DMS53 (cell line): ENCODE data around the gene UBR4.
A peak's percentile ranks its signal among the peaks of the same experiment; 100 is the strongest.

Experiments
- DNase-seq: peaks from one replicate; lab custom pipeline; 2025; lab: John Stamatoyannopoulos, UW

The UBR4 gene

DNA sequence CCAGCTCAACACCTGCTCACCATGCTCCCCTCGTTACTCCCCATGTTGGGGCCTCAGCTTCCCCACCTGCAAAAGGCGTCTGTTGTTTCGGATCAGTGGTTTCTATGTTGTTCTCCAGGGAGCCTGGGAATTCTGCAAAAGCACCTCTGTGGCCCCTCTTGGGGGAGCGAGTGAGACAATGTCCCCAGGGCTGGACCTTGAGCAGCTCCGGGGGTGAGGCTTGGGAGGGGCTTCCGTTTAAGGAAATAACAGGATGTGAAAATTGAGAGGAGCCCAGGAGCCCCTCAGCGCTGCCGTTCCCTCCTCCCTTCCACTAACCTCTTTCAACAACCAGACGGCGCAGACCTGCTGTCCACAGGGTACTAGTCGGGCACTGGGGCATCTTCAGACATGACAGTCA, 155.1 kb downstream of the UBR4 start:
- DNase-seq = no peak

DNA sequence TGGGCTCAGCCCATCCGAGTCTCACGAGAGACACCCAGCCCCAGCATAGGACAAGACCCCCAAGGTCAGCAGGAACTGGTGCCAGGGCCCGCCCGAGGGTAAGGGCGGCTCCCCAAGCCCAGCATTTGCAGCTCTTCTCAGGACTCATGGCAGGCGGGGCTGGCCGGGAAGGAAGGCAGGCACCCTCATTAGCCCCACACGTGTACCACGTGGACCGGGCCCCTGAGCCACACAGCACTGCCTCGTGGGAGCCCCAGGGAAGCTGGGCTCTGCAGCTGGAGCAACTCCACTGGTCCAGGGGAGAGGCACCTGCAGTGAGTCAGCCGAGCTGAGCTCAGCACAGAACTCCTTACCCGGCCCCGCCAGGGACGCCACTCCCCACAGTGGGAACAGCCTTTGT, 155.8 kb downstream of the UBR4 start:
- DNase-seq = peak; percentile 31

DNA sequence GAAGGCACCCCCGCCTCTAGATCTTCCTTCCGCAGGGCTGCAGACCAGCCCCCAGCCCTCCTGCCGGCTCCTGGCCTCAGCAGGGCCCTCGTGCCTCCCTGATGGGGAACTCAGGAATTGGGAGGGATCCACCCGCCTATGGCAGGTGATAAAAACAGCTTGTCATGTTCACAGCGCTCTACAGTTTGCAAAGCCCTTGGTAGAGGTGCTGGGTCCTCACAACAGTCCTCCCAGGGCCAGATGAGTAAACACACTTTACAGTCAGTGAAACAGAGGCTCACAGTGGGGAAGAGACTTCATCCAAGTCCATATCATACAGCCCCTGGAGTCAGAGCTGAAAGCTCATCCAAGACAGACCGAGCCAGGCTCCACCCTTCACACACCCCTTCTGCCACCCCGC, 156.6 kb downstream of the UBR4 start:
- peak; percentile 23 for DNase-seq

DNA sequence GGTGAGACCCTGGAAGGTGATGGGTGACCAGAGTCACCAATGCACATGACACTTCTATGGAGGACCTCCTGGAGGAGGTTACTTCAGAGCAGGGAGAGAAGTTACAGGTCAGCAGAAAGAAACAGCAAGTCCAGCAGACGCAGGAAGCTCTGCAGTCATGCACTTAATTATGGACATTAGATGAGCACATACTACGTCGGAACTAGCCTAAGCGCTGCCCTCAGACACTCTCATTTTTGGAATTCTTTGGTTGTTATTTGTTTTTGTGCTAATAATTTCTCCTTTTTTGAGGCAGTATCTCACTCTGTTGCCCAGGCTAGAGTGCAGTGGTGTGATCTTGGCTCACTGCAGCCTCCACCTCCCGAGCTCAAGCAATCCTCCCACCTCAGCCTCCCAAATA, 160.3 kb downstream of the UBR4 start:
- DNase-seq = no peak

DNA sequence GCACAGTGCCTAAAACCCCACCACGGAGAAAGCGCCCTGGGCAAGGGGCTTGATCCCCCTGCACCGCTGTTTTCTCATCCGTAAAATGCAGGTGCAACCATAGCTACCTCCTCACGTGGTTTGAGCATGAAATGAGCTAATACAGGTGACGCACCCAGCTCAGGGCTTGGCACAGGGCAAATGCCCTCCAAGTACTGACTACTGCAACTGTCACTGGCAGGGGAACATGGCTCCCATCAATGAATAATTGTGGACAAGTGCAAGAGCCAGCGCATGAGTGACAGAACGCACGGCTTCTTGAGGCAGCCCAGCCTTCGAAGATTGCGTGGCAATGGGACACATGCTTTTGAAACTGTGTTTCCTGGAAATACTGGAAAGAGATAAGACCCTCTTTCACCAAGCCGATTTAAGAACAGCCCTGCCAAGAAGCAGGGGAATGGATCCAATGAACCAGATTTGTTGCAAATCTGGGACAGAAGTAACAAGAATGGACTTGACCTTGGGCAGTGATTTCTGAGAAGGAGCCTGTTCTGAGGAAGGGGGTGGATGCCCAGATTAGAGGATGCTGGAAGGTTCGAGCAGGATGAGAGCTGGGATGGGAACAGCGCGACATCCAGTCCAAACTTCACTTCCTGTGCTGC, 160.8 kb downstream of the UBR4 start:
- DNase-seq = peak; percentile 15

DNA sequence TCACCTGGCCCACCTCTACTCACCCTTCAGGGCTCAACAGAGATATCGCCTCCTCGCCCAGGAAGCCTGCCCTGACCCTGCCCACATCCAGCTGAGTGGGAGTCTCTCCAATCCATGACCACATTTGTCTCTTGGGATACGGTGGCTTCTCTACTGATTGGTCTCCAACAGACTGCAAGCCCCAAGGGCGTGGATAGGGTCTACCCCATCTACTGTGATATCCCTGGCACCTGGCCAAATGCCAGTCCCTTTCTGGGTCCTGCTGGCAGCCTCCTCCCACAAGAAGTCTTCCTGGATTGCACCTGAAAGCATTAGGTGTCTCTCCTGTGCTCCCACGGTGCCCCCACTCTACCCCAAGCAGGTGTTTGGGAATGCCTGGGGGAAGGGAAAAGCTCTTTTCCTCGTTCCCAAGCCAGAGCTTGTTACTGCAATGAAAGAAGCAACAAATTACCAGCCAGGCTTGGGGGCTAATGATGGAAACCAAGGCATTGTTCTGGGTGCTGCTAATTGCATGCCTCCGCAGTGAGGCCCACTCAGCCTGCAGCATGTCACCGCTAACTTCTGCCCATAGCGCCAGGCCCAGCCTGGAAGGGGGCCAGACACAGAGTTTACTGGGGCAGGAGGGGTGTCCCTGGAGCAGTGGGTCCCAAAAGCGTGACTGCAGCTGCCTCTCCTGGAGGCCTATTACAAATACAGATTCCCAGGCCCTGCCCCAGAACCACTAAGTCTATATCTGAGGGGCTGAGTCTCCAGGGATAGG, 162.9 kb downstream of the UBR4 start:
- no peak for DNase-seq

DNA sequence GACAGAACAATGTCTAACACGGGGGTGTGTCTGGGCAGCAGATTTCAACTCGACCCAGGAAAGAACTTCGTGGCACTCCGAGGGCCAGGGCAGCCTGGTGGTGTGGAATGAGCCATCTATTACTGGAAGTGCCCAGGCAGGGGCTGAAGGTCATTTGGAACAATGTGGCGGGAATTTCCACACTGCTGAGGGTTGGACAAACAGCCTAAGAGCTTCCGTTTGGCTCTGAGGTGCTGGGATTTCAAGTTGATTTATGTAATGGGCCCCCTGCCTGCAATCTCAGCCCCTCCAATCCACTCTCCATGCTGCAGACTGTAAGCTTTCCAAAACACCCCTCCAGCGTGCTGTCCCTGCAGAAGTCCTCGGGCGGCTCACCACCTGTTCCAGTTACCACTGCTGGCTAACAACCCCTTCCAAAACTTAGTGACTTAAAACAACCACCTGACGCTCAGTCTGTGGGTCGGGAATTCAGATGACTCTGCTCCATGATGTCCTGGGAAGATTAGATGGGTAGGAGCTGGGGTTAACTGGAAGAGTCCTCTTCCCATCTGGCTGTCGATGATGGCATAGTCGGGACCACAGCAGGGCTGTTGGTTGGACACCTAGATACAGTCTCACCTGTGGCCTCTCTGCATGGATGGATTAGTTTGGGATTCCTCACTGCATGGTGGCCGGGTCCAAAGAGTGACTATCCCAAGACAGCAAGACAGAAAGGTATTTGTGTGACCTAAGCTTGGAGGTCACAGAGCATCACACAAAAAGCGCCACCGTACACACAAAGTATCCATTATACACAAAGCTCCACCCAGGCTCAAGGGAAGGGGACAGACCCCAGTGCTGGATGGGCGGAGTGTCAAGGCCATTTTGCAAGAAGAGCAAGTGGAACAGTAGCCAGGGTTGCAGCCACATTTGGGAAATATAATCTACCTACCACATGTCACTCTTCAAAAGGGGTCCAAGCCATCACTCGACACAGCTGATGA, 163.9 kb downstream of the UBR4 start:
- no peak for DNase-seq

DNA sequence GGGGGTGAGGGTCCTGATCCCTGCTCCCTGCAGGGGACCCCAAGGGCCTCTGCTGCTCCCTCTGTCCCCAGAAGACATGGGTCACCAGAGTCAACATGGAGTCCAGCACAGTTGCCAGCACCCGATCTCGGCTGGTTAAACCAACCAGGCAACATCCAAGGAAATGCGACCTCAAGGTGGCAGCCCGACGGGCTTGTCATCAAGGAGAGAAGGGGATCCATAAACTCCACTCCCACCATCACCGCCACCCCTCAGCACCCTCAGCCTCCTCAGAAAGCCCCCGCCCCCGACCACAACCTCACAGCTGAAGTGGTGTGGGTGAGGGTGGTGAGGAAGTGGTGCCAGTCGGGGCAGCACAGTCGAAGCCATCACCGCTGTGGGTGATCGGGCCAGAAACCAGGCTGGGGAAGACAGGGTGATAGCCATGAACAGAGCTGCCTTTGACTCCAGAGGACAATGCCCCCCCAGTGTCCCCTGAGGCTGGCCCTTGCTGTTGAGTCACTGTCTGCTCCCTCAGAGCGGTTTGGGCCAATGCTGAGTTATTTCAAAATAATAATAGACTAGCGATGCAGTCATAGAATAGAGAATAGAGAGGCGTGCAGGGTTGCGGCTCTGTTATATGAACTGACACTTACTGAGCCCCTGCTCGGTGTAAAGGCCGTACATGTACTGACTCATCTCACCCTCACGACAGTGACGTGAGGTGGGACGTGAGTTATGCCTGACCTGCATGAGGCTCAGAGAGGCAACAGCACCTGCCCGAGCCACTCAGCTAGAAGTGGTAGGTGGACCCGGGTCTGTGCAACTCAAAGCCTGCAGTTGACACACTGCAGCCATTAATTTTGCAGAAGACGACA, 164.9 kb downstream of the UBR4 start:
- DNase-seq = no peak

DNA sequence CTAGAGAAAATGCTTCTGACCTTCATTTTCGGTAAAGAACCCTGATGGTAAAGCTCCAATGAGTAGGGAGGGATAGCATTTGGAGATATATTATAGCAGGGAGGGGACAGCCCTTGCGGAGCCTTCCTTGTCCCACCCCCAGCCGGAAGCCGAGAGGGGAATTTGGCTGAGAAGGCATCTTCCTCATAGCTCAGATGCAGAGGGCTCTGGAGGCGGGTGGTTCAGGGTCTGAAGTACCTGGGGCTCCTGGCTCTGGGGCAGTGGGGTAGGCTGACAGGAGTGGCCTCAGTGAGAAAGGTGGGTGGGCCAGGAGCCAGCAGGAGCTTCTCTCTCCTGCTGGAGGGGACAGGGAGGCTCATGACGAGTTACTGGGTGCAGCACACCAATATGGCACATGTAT, 165.6 kb downstream of the UBR4 start:
- no peak for DNase-seq

DNA sequence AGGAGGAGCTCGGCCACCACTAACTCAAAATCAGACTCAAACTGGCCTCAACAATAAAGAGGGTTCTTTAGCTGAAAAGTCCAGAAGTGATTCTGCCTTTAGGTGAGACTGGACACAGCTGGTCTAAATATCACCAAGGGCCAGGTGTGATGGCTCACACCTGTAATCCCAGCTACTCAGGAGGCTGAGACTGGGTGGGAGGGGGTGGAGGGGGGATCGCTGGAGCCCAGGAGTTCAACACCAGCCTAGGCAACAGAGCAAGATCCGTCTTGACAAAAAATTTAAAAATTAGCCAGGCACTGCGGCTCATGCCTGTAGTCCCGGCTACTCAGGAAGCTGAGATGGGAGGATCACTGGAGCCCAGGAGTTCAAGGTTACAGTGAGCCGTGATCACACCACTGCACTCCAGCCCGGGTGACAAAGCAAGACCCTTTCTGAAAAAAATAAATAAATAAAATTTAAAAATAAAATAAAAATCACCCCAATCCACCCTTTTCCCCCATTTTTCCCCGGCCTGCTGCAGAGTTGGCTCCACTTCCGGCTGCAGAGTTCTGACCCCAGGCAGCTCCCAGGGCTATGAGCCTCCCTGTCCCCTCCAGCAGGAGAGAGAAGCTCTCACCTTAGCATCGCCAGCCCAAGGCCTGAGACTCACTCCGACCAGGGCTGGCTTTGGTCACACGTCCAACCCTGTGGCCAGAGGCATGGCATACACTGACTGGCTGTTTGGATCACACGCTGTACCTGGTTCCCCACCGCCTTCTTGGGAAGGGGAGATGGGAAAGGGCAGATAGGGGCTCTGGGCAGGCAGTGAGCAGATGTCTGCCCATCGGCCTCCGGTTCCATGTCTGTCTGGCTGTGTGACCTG, 166.3 kb downstream of the UBR4 start:
- no peak for DNase-seq

DNA sequence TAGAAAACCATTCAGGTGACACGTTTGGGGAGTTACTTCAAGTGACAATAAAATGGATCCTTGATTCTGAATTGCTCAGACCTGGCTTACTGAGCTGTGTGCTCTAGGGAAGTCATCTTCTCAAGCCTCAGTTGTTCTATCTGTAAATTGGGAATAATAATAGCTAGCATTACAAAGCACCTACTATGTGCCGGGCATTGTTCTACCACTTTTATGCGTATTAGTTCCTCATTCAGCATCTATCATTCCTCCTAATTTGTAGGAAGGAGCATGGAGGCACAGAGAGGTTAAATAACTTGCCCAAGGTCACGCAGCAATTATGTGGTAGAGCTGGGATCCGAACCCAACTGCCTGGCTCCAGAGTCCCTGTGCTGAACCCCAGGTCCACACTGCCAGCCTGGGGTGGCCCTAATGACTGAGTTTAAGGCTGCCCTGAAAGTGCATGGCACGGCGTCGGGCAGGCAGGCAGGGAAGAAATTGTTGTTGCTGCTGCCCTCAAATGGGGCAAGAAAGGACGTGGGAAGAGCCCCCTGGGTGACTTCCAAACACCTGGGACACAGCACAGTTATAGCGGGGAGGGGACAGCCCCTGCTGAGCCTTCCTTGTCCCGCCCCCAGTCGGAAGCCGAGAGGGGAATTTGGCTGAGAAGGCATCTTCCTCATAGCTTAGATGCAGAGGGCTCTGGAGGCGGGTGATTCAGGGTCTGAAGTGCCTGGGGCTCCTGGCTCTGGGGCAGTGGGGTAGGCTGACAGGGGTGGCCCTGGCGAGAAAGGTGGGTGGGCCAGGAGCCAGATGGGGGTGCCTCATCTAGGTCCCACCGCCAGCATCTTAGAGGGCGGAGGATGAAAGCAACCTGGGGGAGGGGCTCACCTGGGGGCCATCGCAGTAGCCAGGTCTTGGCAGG, 167.1 kb downstream of the UBR4 start:
- no peak for DNase-seq

DNA sequence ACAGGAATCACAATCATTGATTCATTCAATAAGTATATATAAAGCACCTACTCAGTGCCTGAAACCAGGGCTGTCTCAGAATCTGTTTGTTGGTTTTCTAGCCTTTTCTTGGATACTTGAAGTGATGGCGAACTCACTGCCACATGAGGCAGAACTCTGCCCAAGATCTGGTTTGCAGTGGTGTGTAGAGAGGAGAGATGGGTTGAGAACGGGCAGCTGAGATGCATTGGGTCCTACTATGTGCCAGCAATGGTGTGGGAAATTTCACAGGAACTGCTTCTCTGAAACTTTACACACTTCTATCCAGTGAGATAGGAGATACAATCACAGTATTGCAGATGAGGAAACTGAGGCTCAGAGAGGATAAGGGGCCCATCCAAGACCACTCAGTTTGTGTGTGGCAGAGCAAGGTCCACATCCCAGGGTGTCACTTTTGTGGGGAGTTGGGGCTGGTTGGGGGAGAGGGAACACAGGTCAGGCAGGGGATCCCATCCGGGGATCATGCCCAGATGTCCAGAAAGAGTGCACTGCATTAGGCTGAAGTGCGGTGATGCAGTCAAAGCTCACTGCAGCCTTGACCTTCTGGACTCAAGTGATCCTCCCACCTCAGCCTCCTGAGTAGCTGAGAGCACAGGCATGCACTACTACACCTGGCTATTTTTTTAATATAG, 169.9 kb downstream of the UBR4 start:
- no peak for DNase-seq

DNA sequence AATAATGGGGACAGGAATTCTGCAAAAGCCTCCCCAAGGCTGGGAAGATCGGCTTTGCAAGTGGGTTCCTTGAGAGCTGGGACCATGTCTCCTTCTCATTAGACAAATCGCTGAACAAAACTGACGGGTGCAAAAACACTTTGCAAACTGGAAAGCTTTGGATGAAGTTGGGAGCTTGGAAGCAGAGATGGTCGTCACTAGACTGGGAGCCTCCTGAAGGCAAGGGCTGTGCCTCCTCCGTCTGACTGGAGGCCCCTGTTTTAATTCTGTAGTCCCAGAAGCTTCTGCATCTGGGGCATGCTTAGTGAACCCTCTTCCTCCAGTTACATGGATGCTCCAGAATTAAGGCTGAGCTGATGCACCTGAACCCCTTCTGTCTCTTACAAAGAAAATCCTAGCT, 171.3 kb downstream of the UBR4 start:
- DNase-seq = no peak

DNA sequence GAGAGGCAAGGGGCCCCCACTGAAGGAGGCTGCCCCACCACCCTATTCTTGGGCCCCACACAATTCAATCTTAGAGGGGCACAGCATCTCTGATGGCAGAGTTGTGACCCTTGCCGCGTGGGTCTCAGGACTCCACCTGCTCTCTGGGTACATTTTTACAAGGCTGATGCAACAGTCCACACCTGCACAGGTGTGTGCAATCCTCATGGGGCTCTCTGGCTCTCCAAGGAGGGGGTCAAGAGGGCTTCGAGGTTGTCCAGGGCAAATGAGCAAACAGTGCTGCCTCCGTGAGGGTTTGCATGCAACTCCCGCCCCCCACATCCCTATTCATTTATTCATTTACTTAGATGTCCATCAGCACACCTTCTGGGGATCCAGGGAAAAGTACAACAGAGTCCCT, 172.0 kb downstream of the UBR4 start:
- DNase-seq = no peak

DNA sequence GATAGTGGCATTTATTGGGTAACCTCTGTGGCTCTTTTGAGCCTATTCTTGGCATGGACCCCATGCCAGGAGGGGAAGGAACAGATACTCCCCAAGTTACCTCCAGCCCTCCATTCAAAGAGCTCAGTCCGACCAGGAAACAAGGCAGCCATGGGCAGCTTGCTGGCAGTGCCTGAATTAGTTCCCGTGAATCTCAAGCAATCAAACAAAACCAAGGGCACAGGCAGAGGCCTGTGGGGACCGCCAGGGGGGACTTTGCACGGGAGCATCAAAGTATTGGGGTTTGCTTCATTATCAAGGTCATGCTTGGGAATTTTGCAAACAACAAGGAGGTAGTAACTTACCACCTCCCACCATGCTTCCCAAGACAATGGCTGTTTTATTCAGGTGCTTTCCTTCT, 172.4 kb downstream of the UBR4 start:
- DNase-seq = no peak

DNA sequence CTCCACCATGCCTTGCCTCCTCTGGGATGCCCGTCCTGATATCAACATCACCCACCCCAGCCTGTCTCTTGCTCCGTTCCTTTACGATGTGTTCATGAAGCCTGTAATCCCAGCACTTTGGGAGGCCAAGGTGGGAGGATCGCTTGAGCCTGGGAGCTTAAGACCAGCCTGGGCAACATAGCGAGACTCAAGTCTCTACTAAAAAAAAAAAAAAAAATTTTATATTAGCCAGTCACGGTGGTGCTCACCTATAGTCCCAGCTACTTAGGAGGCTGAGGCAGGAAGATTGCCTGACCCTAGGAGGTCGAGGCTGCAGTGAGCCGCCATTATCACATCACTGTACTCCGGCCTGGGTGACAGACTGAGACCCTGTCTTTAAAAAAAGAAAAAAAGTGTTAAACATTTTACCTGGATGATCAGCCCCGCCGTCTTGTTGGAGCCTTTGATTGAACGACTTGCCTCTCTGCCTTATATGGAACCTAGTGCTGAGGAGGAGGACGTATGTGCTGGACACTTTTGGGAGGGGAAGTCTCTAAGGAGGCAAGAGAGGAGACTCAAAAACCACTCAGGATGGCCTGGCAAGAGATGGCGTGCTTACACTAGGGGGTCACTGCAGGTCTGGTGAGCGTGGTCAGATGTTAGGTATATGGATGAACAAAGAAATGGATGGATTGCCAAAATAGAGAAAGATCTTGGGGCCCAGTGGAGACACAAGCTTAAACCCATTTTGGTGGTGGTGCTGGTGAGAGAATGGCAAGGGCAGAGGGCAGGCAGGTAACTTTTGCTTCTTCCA, 173.1 kb downstream of the UBR4 start:
- no peak for DNase-seq

DNA sequence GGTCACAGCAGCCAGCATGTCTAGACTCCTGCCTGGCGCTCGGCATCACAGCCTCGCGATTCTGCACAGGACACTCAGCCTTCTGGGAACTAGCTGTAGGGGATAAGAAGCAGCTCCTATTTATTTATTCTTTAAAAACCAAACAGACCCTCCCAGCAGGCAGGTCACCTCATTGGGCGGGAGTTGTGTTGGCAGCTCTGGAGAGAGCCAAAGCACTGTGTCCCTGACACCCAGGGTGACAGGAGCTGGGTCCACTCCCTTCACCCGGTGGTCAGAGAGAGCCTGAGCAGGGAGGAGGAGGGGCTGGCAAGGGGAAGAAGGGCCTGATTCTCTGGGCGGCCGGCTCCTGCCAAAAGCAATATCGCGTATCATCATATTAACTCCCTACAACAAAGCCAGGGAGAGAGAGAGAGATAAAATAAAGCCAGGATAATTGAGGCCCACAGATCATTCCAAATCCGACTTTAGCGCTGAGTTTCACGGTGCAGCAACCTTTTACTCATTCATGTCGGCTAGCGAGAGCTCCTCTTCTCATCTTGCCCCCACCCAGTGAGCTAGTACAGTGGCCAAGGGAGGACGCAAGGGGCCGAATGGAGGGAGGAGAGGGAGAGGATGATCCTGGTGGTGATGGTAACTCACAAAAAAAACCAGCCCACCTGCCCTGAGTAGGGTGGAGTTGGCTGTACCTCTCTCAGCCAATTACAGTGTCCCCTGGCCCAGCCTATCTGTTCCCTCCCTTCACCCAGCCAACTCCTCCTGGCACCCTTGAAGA, 173.8 kb downstream of the UBR4 start:
- DNase-seq = no peak
